Keratinocyte (primary cell): Measurements from ENCODE around the gene SHROOM3. TPM values are rescaled to one million over a fixed set of nuclear protein-coding genes. Genes with fewer than 3 reads are reported as not detected.
A peak's percentile ranks its signal among the peaks of the same experiment; 100 is the strongest.

Source experiments
- DNase-seq: peaks from one replicate; pipeline ENCODE4 v3.0.0-alpha.2; 2011; ENCODE audit warnings: low read depth, missing footprints, low spot score
- FAIRE-seq: peaks from 2 replicates; lab custom pipeline; 2011; peaks lifted over from hg19 to GRCh38; lab: Jason Lieb, UNC
- H2AFZ ChIP-seq: 2 replicates; pipeline ENCODE4 v1.6.0; 2012; ENCODE audit warnings: low read length, control low read depth, inconsistent platforms; ENCODE audit not compliant: control insufficient read depth
- H3K27ac ChIP-seq: 2 replicates; pipeline ENCODE4 v1.5.1; 2011; ENCODE audit warnings: low read length; ENCODE audit not compliant: control insufficient read depth, insufficient read depth
- H3K27me3 ChIP-seq: 3 replicates; pipeline ENCODE4 v1.6.0; 2011; ENCODE audit warnings: low read length; ENCODE audit not compliant: control insufficient read depth, insufficient read depth; ENCODE audit errors: extremely low read depth
- H3K36me3 ChIP-seq, 2 experiments: 2 replicates in 1 of 2; 3 replicates in 1 of 2; pipeline ENCODE4 v1.5.1; 2011; ENCODE audit warnings: low read length in 2 of 2, mild to moderate bottlenecking in 1 of 2; ENCODE audit not compliant: control insufficient read depth in 2 of 2, insufficient read depth in 2 of 2; ENCODE audit errors: extremely low read depth in 1 of 2
- H3K4me1 ChIP-seq: 3 replicates; pipeline ENCODE4 v1.5.1; 2011; ENCODE audit warnings: low read length; ENCODE audit not compliant: control insufficient read depth, insufficient read depth; ENCODE audit errors: extremely low read depth
- H3K4me2 ChIP-seq: 3 replicates; pipeline ENCODE4 v1.6.0; 2011; ENCODE audit warnings: low read depth, low read length; ENCODE audit not compliant: control insufficient read depth, insufficient read depth; ENCODE audit errors: extremely low read depth
- H3K4me3 ChIP-seq, 3 experiments: fragments of 200-600 bp in 1 of 3; sonication (generic) in 1 of 3; 2 replicates in 2 of 3; 3 replicates in 1 of 3; pipeline ENCODE4 v1.5.1; 2011 to 2016; ENCODE audit warnings: low read length in 3 of 3, mild to moderate bottlenecking in 3 of 3, control low read depth in 2 of 3, inconsistent platforms in 1 of 3, low read depth in 1 of 3, mixed read lengths in 1 of 3, mixed run types in 1 of 3, moderate library complexity in 1 of 3; ENCODE audit not compliant: control insufficient read depth in 2 of 3, insufficient read depth in 2 of 3; ENCODE audit errors: extremely low read depth in 1 of 3
- H3K79me2 ChIP-seq: 2 replicates; pipeline ENCODE4 v1.6.0; 2012; ENCODE audit warnings: low read length; ENCODE audit not compliant: control insufficient read depth, insufficient read depth
- H3K9ac ChIP-seq: 3 replicates; pipeline ENCODE4 v1.6.0; 2011; ENCODE audit warnings: low read length; ENCODE audit not compliant: control insufficient read depth, insufficient read depth; ENCODE audit errors: extremely low read depth
- H3K9me1 ChIP-seq: 3 replicates; pipeline ENCODE4 v1.6.0; 2011; ENCODE audit warnings: low read length; ENCODE audit not compliant: control insufficient read depth, insufficient read depth; ENCODE audit errors: extremely low read depth
- H3K9me3 ChIP-seq: 2 replicates; pipeline ENCODE4 v1.5.1; 2012; ENCODE audit warnings: low read depth, low read length; ENCODE audit not compliant: control insufficient read depth
- H4K20me1 ChIP-seq: 3 replicates; pipeline ENCODE4 v1.6.0; 2011; ENCODE audit warnings: low read length; ENCODE audit not compliant: control insufficient read depth, insufficient read depth; ENCODE audit errors: extremely low read depth
- CTCF ChIP-seq, 3 experiments: IDR thresholded peaks in 1 of 3; conservative IDR thresholded peaks in 1 of 3; optimal IDR thresholded peaks in 1 of 3; 2 replicates in 2 of 3; 3 replicates in 1 of 3; pipeline versions ENCODE3 to v1.5.1; 2011; ENCODE audit warnings: low read length in 3 of 3, mild to moderate bottlenecking in 3 of 3, moderate library complexity in 2 of 3, control low read depth in 1 of 3, inconsistent platforms in 1 of 3; ENCODE audit not compliant: insufficient read depth in 2 of 3; ENCODE audit errors: extremely low read depth in 1 of 3
- EZH2 ChIP-seq: IDR thresholded peaks from one replicate; pipeline ENCODE4 v1.6.1; 2012; ENCODE audit warnings: inconsistent platforms, mild to moderate bottlenecking, low read length, moderate library complexity
- dilution Hi-C: fragments of 300-500 bp; cut with MboI; formaldehyde crosslinking; loops from one replicate; pipeline ENCODE4 v1.7.0; 2020; ENCODE audit warnings: low sequenced_read_pairs; ENCODE audit not compliant: extremely low pct_ligation_motif_present
- polyA plus RNA-seq, 5 experiments: library from polyadenylated mRNA; depleted of rRNA in 3 of 5; stranded (reverse) in 3 of 5; stranded (forward) in 1 of 5; unstranded in 1 of 5; fragments of >200 nt; gene quantifications; 1 replicate in 1 of 5; 2 replicates in 3 of 5; 3 replicates in 1 of 5; pipeline versions ENCODE4 v1.2.1 to v1.2.3, GENCODE V29; 2011 to 2012; ENCODE audit warnings: missing spikeins in 2 of 5, low read depth in 1 of 5, low replicate concordance in 1 of 5

The SHROOM3 gene
- polyA plus RNA-seq, 1 donor (not counting 4 experiments of a cell fraction or from before 2014, with no cell fraction given), result 4.9 TPM

GRCh38 chr4:76781698-76782595, 346.9 kb downstream of the SHROOM3 start:
- H3K4me1 ChIP-seq, result peaks cover 27% of the 10 kb centered on the region
- H3K27me3 ChIP-seq, result no peaks in the 10 kb centered on the region
- DNase-seq (peak; percentile 82), FAIRE-seq (peak; percentile 99)
- H3K4me2 ChIP-seq, result peak overlapping the region; percentile 55
- no peaks in the 10 kb centered on the region for H3K79me2 ChIP-seq
- H3K27ac ChIP-seq, result peak overlapping the region; percentile 79
- H3K9ac ChIP-seq, result peak overlapping the region; percentile 52
- no peaks in the 10 kb centered on the region for H3K9me1 ChIP-seq
- H3K4me3 ChIP-seq, result peak overlapping the region; percentile 7 to 33 (median 7)
- H2AFZ ChIP-seq, result no peak overlapping the region
- H3K9me3 ChIP-seq, result no peaks in the 10 kb centered on the region
- H3K36me3 ChIP-seq, result peaks cover 1 to 14% of the 10 kb centered on the region in 2 experiments
- dilution Hi-C loops, result no loop called here
- TF ChIP-seq CTCF (optimal IDR thresholded peaks at IDR 0.05 in 1 of 3, IDR thresholded peaks at IDR 0.05 in 1 of 3, conservative IDR thresholded peaks at IDR 0.05 in 1 of 3; ENCODE audit: extremely low read depth in 1 of 3, insufficient read depth in 2 of 3, low read length in 3 of 3), result no peak
- TF ChIP-seq EZH2, result no peak
- H4K20me1 ChIP-seq, result no peaks in the 10 kb centered on the region

- FAIRE-seq (peak; percentile 70), DNase-seq (no peak)
- peaks cover 27% of the 10 kb centered on the region for H3K4me1 ChIP-seq
- H3K9me3 ChIP-seq, result no peaks in the 10 kb centered on the region
- no peak overlapping the region for H2AFZ ChIP-seq
- H3K27ac ChIP-seq, result peak overlapping the region; percentile 79
- H3K79me2 ChIP-seq, result no peaks in the 10 kb centered on the region
- peaks cover 1 to 14% of the 10 kb centered on the region in 2 experiments for H3K36me3 ChIP-seq
- H3K4me3 ChIP-seq, result peak overlapping the region; percentile 7 to 33 (median 7)
- peak overlapping the region; percentile 52 for H3K9ac ChIP-seq
- H3K27me3 ChIP-seq, result no peaks in the 10 kb centered on the region
- H3K9me1 ChIP-seq, result no peaks in the 10 kb centered on the region
- no peaks in the 10 kb centered on the region for H4K20me1 ChIP-seq
- dilution Hi-C loops, result no loop called here
- TF ChIP-seq EZH2 (no peak), CTCF (optimal IDR thresholded peaks at IDR 0.05 in 1 of 3, IDR thresholded peaks at IDR 0.05 in 1 of 3, conservative IDR thresholded peaks at IDR 0.05 in 1 of 3; ENCODE audit: extremely low read depth in 1 of 3, insufficient read depth in 2 of 3, low read length in 3 of 3) (no peak)
- peak overlapping the region; percentile 55 for H3K4me2 ChIP-seq
Observed at GRCh38 chr4:76782837-76783236, 347.8 kb downstream of the SHROOM3 start.
